ENCODE measurements around the gene PPFIBP2. TPM values are rescaled to one million over a fixed set of nuclear protein-coding genes. Genes with fewer than 3 reads are reported as not detected.

PPFIBP2 gene
- total RNA-seq, 1 experiment from 2014 or later, result 5.7 TPM

DNA sequence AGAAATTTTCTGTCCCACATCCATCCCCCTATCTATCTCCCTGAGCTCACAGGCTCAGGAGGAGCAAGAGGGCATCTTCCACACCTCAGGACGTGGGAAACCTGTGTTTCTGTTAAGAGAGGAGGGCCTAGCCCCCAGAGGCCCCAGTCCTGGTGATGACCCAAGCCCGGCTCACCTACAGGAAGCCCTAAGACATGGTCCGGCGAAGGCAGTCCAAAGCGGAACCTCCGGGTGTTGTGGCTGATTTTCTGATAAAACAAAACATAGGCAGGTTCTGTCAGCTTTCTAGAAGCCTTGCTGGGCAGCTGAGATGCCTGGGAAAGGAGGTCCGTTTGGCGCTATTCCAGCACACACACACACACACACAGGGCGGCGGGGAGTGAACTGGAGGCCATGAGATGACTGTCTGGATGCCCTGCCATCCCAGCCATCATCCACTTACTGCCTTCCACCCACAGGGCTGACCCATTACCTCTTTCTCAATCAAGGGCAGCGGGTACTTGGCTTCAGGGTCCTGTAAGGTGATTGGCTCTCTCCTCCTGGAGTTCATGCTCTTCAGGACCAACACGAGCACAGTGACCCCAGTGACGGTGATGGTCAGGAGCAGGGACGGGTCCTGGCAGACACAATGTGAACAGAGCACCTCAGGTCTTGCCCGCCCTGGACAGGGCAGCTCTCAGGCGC, 158.6 kb downstream of the PPFIBP2 start:
- peak overlapping the region; percentile 25; the same call in 1 of the 2 replicates for H3K27ac ChIP-seq (ENCODE audit: low read depth, low read length)
- CTCF ChIA-PET, result interaction anchor here (1.2 to 1.4 kb wide), 2 partner anchors 15 to 427 kb away, joined by 3 read pairs; no protein-coding TSS in a partner anchor
- H4K20me1 ChIP-seq (ENCODE audit: insufficient read depth), result no peaks in the 10 kb centered on the region
- H3K4me3 ChIP-seq (replicated peaks in 1 of 2; ENCODE audit: low read depth in 1 of 2, low read length in 2 of 2), result peak overlapping the region; percentile 56 to 68
- no peaks in the 10 kb centered on the region for H3K79me2 ChIP-seq (ENCODE audit: insufficient read depth, low read length)
- intact Hi-C loops (cut with micrococcal nuclease), result no loop called here
- ATAC-seq (no peak), DNase-seq (ENCODE audit: low read depth, low spot score) (no peak)
- H3K27me3 ChIP-seq (ENCODE audit: insufficient read depth, low read length), result peaks cover 10% of the 10 kb centered on the region; the same call in 1 of the 2 replicates
- no TSS peak for BruUV-seq (replicated peaks)
- peak overlapping the region; percentile 95 for H3K4me2 ChIP-seq (ENCODE audit: low read length)
- TF ChIP-seq CEBPB (IDR thresholded peaks at IDR 0.05; ENCODE audit: low read depth) (no peak), POLR2A (IDR thresholded peaks at IDR 0.05; ENCODE audit: borderline replicate concordance, extremely low read depth, insufficient read depth, insufficient read length) (no peak)
- POLR2A ChIA-PET, result no interaction called here
- RAD21 ChIA-PET (ENCODE audit: low non-redundant PET in 1 of 2, low total read pairs in 2 of 2, uncharacterized antibody in 2 of 2, unreplicated experiment in 2 of 2), result no interaction called here
- peak overlapping the region; percentile 73; the same call in 1 of the 2 replicates for H3K9ac ChIP-seq (ENCODE audit: low read length)
- H3K9me2 ChIP-seq (ENCODE audit: insufficient read depth), result no peaks in the 10 kb centered on the region
- H3K9me3 ChIP-seq (ENCODE audit: control insufficient read depth in 1 of 2, insufficient read depth in 1 of 2, low read depth in 1 of 2, low read length in 2 of 2), result no peaks in the 10 kb centered on the region
- peaks cover 10 to 29% of the 10 kb centered on the region in 2 experiments for H3K4me1 ChIP-seq (ENCODE audit: control insufficient read depth in 1 of 2, insufficient read depth in 2 of 2, low read length in 2 of 2)
- no peaks in the 10 kb centered on the region for H3K36me3 ChIP-seq (ENCODE audit: control insufficient read depth in 1 of 2, insufficient read depth in 2 of 2, low read length in 2 of 2)
- H2AFZ ChIP-seq (ENCODE audit: low read depth, low read length, poor library complexity, severe bottlenecking), result no peak overlapping the region

GRCh38 chr11:7672960-7673723, 159.3 kb downstream of the PPFIBP2 start, which contains the start of gene CYB5R2:
TSS of gene CYB5R2 (minus strand) at chr11:7673500. CDS start at chr11:7672825, 675 bp downstream.
- CTCF ChIA-PET, result interaction anchor here (1.3 to 1.4 kb wide), 2 partner anchors 8 to 426 kb away, joined by 3 to 4 read pairs; no protein-coding TSS in a partner anchor
- Histone ChIP-seq H3K36me3 (ENCODE audit: control insufficient read depth in 1 of 2, insufficient read depth in 2 of 2, low read length in 2 of 2) (no peaks in the 10 kb centered on the region), H2AFZ (ENCODE audit: low read depth, low read length, poor library complexity, severe bottlenecking) (peak within 1 kb of the TSS; percentile 55), H4K20me1 (ENCODE audit: insufficient read depth) (no peaks in the 10 kb centered on the region), H3K9ac (ENCODE audit: low read length) (peak within 1 kb of the TSS; percentile 73), H3K4me1 (ENCODE audit: control insufficient read depth in 1 of 2, insufficient read depth in 2 of 2, low read length in 2 of 2) (peaks cover 10 to 29% of the 10 kb centered on the region in 2 experiments), H3K9me3 (ENCODE audit: control insufficient read depth in 1 of 2, insufficient read depth in 1 of 2, low read depth in 1 of 2, low read length in 2 of 2) (no peaks in the 10 kb centered on the region), H3K4me3 (replicated peaks in 1 of 2; ENCODE audit: low read depth in 1 of 2, low read length in 2 of 2) (peak within 1 kb of the TSS; percentile 56 to 68), H3K79me2 (ENCODE audit: insufficient read depth, low read length) (no peaks in the 10 kb centered on the region), H3K4me2 (ENCODE audit: low read length) (peak within 1 kb of the TSS; percentile 95), H3K9me2 (ENCODE audit: insufficient read depth) (no peaks in the 10 kb centered on the region), H3K27me3 (ENCODE audit: insufficient read depth, low read length) (peaks cover 10% of the 10 kb centered on the region; the same call in 1 of the 2 replicates), H3K27ac (ENCODE audit: low read depth, low read length) (peak within 1 kb of the TSS; percentile 66; the same call in 1 of the 2 replicates)
- TF ChIP-seq MAX (IDR thresholded peaks at IDR 0.05) (0 out of 2 replicates have a peak, but pooled peaks have one; percentile 26), CBX3 (IDR thresholded peaks at IDR 0.05; ENCODE audit: low read depth) (no peak), JUND (IDR thresholded peaks at IDR 0.05) (no peak), POLR2AphosphoS5 (IDR thresholded peaks at IDR 0.05; ENCODE audit: low read depth, low read length) (peak; percentile 84), EZH2phosphoT487 (IDR thresholded peaks at IDR 0.05; ENCODE audit: borderline replicate concordance) (no peak), RAD21 (IDR thresholded peaks at IDR 0.05; ENCODE audit: low read depth) (no peak), ELF1 (IDR thresholded peaks at IDR 0.05; ENCODE audit: borderline replicate concordance, low read depth) (no peak; the same call in 1 of the 2 replicates), EGR1 (IDR thresholded peaks at IDR 0.05; ENCODE audit: low read depth) (peak; percentile 67), SRF (IDR thresholded peaks at IDR 0.05; ENCODE audit: low read depth) (no peak), CTCF (IDR thresholded peaks at IDR 0.05 in 2 of 3, conservative IDR thresholded peaks at IDR 0.05 in 1 of 3; ENCODE audit: borderline replicate concordance in 1 of 3, insufficient read depth in 1 of 3, low read depth in 2 of 3, low read length in 2 of 3) (no peak)
- TF ChIP-seq, protein P1, sequence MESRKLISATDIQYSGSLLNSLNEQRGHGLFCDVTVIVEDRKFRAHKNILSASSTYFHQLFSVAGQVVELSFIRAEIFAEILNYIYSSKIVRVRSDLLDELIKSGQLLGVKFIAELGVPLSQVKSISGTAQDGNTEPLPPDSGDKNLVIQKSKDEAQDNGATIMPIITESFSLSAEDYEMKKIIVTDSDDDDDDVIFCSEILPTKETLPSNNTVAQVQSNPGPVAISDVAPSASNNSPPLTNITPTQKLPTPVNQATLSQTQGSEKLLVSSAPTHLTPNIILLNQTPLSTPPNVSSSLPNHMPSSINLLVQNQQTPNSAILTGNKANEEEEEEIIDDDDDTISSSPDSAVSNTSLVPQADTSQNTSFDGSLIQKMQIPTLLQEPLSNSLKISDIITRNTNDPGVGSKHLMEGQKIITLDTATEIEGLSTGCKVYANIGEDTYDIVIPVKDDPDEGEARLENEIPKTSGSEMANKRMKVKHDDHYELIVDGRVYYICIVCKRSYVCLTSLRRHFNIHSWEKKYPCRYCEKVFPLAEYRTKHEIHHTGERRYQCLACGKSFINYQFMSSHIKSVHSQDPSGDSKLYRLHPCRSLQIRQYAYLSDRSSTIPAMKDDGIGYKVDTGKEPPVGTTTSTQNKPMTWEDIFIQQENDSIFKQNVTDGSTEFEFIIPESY (IDR thresholded peaks at IDR 0.05; ENCODE audit: extremely low read depth, insufficient replicate concordance, low read length), result no peak
- TF ChIP-seq, protein P2, sequence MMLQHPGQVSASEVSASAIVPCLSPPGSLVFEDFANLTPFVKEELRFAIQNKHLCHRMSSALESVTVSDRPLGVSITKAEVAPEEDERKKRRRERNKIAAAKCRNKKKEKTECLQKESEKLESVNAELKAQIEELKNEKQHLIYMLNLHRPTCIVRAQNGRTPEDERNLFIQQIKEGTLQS (IDR thresholded peaks at IDR 0.05), result no peak
- intact Hi-C loops (cut with micrococcal nuclease), result no loop called here
- POLR2A ChIA-PET, result no interaction called here
- BruUV-seq (replicated peaks), result TSS peak; percentile 61
- peak; percentile 83 for ATAC-seq
- DNase-seq (ENCODE audit: low read depth, low spot score), result peak; percentile 13
- RAD21 ChIA-PET (ENCODE audit: low non-redundant PET in 1 of 2, low total read pairs in 2 of 2, uncharacterized antibody in 2 of 2, unreplicated experiment in 2 of 2), result interaction anchor here in 1 of 2 experiments (1.3 kb wide), 1 partner anchor 102 kb away, joined by 3 read pairs; no protein-coding TSS in a partner anchor

Measured in HCT116 (cell line).